SU-DHL-6 (cell line): ENCODE data around the gene NDUFS2.

Experiments
- H2AFZ ChIP-seq: fragments of 200-600 bp; sonication (generic); 2 replicates; pipeline ENCODE4 v1.6.1; 2014; ENCODE audit warnings: low read depth, mild to moderate bottlenecking, moderate library complexity, mixed read lengths, antibody characterized with exemption, low read length; ENCODE audit not compliant: severe bottlenecking
- H3F3A ChIP-seq: fragments of 200-600 bp; shearing (Covaris generic); 2 replicates; pipeline ENCODE4 v1.6.0; 2016; ENCODE audit warnings: antibody characterized with exemption, mild to moderate bottlenecking; ENCODE audit not compliant: insufficient read depth
- H3K27ac ChIP-seq: fragments of 200-600 bp; sonication (generic); 2 replicates; pipeline ENCODE4 v1.5.1; 2016; ENCODE audit warnings: low read depth, mild to moderate bottlenecking, low read length, moderate library complexity, mixed read lengths
- H3K27me3 ChIP-seq: fragments of 200-600 bp; sonication (generic), shearing (Covaris generic); 2 replicates; pipeline ENCODE4 v1.6.0; 2014; ENCODE audit warnings: mild to moderate bottlenecking, low read length
- H3K36me3 ChIP-seq: fragments of 200-600 bp; sonication (generic); 2 replicates; pipeline ENCODE4 v1.6.1; 2014; ENCODE audit warnings: mild to moderate bottlenecking, low read length, mixed read lengths
- H3K4me2 ChIP-seq: fragments of 300-600, 200-600 bp; shearing (Covaris generic), sonication (generic); 2 replicates; pipeline ENCODE4 v1.6.0; 2014; ENCODE audit warnings: low read length, low read depth, mild to moderate bottlenecking; ENCODE audit not compliant: poor library complexity, severe bottlenecking
- H3K4me3 ChIP-seq: fragments of 200-600 bp; sonication (generic); 2 replicates; pipeline ENCODE4 v1.5.1; 2014; ENCODE audit warnings: antibody characterized with exemption, low read length, mild to moderate bottlenecking, mixed read lengths; ENCODE audit not compliant: insufficient read depth, poor library complexity, severe bottlenecking
- H3K79me2 ChIP-seq: fragments of 200-600 bp; sonication (generic); 2 replicates; pipeline ENCODE4 v1.6.1; 2014; ENCODE audit warnings: mild to moderate bottlenecking, low read length, moderate library complexity; ENCODE audit not compliant: insufficient read depth
- H3K9ac ChIP-seq: fragments of 200-600 bp; sonication (generic); 2 replicates; pipeline ENCODE4 v1.7.0; 2014; ENCODE audit warnings: mild to moderate bottlenecking, low read length
- H3K9me2 ChIP-seq: fragments of 200-600 bp; sonication (generic); replicated peaks from 2 replicates; pipeline ENCODE4 v1.6.1; 2014; ENCODE audit warnings: low read length; ENCODE audit not compliant: insufficient read depth
- H3K9me3 ChIP-seq: fragments of 200-600 bp; sonication (generic); 2 replicates; pipeline ENCODE4 v1.6.1; 2014; ENCODE audit warnings: low read length, mixed read lengths; ENCODE audit not compliant: insufficient read depth
- H4K20me1 ChIP-seq: fragments of 200-600 bp; sonication (generic); 2 replicates; pipeline ENCODE4 v1.6.1; 2014; ENCODE audit warnings: low read depth, mild to moderate bottlenecking, antibody characterized with exemption, low read length, moderate library complexity, mixed read lengths
- CTCF ChIP-seq: fragments of 200-600 bp; sonication (generic); IDR thresholded peaks from one replicate; pipeline ENCODE4 v1.5.1; 2017; ENCODE audit warnings: antibody characterized with exemption, mild to moderate bottlenecking, low read length, moderate library complexity; ENCODE audit not compliant: insufficient read depth, poor library complexity, severe bottlenecking
- EZH2phosphoT487 ChIP-seq: fragments of 200-600 bp; sonication (generic), shearing (Covaris generic); conservative IDR thresholded peaks from 2 replicates; pipeline ENCODE4 v1.6.1; 2018; ENCODE audit warnings: mild to moderate bottlenecking, antibody characterized with exemption, low read length, moderate library complexity, mixed read lengths

NDUFS2 gene

DNA sequence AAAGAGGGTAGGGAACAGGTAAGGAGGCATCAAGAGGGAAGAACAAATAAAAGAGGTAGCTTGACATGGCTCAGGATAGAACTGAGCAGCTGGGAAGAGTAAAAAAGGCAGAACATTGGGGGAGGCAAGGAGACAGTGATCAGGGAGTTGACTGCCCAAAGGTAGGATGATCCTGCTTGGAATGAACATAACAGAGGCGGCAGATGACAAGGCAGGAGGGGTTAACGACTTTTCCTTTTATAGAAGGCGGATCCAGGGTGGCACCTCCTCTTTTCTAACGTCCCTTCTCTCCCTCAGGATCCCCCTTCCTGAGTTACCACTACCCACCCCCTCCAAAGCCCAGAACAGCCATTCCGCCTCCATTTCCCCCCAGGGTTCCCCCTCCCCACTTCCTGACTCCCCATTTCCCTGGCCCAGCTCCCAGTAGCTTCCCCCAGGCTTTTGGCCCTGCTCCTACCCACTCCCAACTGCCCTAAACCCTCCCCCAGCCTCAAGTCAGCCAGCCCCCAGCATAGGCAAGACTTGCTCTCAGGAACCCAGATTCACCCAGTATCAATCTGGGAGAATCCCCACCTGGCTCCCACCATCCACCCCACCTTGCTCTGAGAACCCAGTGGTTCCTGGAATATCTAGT is 2.5 kb upstream of the NDUFS2 start:
- Histone ChIP-seq H3K9ac (no peak overlapping the region), H3K36me3 (no peaks in the 10 kb centered on the region), H3K9me3 (no peaks in the 10 kb centered on the region), H3K27ac (no peak overlapping the region), H4K20me1 (no peaks in the 10 kb centered on the region), H3K27me3 (no peaks in the 10 kb centered on the region), H3K79me2 (peaks cover 10% of the 10 kb centered on the region), H3F3A (no peaks in the 10 kb centered on the region), H2AFZ (no peak overlapping the region), H3K4me3 (no peak overlapping the region), H3K4me2 (no peak overlapping the region), H3K9me2 (no peaks in the 10 kb centered on the region)
- TF ChIP-seq EZH2phosphoT487: no peak
- TF ChIP-seq CTCF: no peak

- TF ChIP-seq EZH2phosphoT487 (no peak), CTCF (no peak)
- no peaks in the 10 kb centered on the region for H3K36me3 ChIP-seq
- H4K20me1 ChIP-seq: no peaks in the 10 kb centered on the region
- no peak overlapping the region for H3K9ac ChIP-seq
- H3K4me3 ChIP-seq: no peak overlapping the region
- H3K79me2 ChIP-seq: peaks cover 10% of the 10 kb centered on the region
- no peak overlapping the region for H2AFZ ChIP-seq
- H3K9me2 ChIP-seq: no peaks in the 10 kb centered on the region
- no peaks in the 10 kb centered on the region for H3K27me3 ChIP-seq
- no peaks in the 10 kb centered on the region for H3F3A ChIP-seq
- H3K4me2 ChIP-seq: no peak overlapping the region
- H3K9me3 ChIP-seq: no peaks in the 10 kb centered on the region
- H3K27ac ChIP-seq: no peak overlapping the region
Observed at GRCh38 chr1:161200421-161200991, 1.7 kb upstream of the NDUFS2 start.

DNA sequence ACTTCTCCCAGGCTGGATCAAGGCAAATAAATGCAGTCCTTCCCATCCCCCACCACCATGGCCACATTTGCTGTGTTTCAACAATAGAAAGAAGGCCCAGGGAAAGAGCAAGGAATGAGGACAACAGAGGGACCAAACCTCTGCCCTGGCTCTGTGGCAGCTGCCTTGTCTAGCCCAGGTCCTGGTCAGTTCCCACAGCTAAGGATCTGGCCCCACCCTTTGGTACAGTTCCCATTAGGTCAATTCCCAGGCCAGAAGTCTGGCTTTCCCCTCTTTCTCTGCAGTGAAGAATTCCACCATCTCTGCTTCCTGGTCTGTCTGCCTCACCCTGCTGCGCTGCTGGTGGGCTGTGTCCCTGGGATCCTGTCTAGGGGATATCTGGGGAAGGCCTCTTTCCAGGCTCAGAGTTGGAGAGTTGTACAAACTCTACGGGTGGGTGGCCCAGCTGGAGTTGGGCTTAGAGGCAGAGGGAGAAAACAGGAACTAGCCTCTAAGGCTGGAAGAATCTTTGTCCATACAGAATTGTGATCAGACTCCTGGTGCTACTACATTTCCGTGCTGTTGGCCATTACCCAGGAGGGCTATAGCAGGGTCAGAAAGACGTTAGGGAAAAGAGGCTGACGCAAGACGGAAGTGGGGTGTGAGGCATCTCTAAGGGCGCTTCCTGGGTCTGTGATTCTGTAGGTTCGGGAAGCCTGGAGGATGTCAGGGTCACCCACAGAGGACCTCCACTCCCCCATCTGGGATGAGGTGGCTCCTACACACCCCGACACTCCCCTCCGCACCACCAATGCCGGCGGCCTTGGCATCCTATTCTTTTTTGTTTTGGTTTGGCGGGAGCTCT is 953 bp upstream of the NDUFS2 start:
- Histone ChIP-seq H3K9ac (no peak overlapping the region), H3K9me3 (no peaks in the 10 kb centered on the region), H3K9me2 (no peaks in the 10 kb centered on the region), H3K4me3 (no peak overlapping the region), H3K79me2 (peaks cover 10% of the 10 kb centered on the region), H2AFZ (peak overlapping the region; percentile 93), H3K27ac (no peak overlapping the region), H3K27me3 (no peaks in the 10 kb centered on the region), H4K20me1 (no peaks in the 10 kb centered on the region), H3F3A (no peaks in the 10 kb centered on the region), H3K36me3 (no peaks in the 10 kb centered on the region), H3K4me2 (peak overlapping the region; percentile 35)
- TF ChIP-seq CTCF: no peak
- no peak for TF ChIP-seq EZH2phosphoT487
